Suprapubic skin (tissue), 4 donors: ENCODE measurements around the gene C4B.
"Not testable (repeated sequence)": the region's sequence is repeated elsewhere in the genome, so short reads cannot be mapped to it uniquely, and the experiment has no call there.

Experiments
- POLR2A ChIP-seq, 2 donors: fragments of 450-650 bp; IDR thresholded peaks; one replicate each; pipeline ENCODE4 v1.6.1; 2017; ENCODE audit warnings: antibody characterized with exemption in 2 of 2, mild to moderate bottlenecking in 2 of 2, moderate library complexity in 2 of 2
- POLR2AphosphoS5 ChIP-seq, 3 donors: sonication (generic); formaldehyde crosslinking; IDR thresholded peaks; one replicate each; pipeline ENCODE4 v1.6.1; 2017; ENCODE audit warnings: antibody characterized with exemption in 3 of 3
- TF ChIP-seq, protein P1 (sequence below), 2 donors: fragments of 200-600 bp in 1 of 2; fragments of 450-650 bp in 1 of 2; sonication (generic) in 1 of 2; IDR thresholded peaks; one replicate each; pipeline ENCODE4 v1.5.1; 2016 to 2019; ENCODE audit warnings: antibody characterized with exemption in 2 of 2, mild to moderate bottlenecking in 1 of 2, moderate library complexity in 1 of 2

DNA sequence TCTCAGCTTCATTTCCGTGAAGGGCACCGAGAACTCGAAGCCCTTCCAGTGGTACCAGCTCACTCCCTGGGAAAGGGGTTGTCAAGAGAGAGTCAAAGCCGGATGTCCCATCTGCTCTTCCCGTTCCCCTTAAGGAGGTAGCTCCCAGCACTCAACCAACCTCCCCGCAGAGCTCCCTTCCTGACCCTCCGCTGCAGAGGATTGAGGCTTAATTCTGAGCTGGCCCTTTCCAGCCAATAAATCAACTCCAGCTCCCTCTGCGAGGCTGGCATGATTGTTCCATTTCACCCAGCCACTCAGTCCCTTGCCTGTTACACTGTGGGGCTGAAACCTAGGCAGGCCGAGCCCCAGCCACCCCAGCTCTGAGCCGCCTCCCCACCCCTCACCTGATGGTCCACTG is 26.8 kb downstream of the C4B start:
- TF ChIP-seq, protein P1, sequence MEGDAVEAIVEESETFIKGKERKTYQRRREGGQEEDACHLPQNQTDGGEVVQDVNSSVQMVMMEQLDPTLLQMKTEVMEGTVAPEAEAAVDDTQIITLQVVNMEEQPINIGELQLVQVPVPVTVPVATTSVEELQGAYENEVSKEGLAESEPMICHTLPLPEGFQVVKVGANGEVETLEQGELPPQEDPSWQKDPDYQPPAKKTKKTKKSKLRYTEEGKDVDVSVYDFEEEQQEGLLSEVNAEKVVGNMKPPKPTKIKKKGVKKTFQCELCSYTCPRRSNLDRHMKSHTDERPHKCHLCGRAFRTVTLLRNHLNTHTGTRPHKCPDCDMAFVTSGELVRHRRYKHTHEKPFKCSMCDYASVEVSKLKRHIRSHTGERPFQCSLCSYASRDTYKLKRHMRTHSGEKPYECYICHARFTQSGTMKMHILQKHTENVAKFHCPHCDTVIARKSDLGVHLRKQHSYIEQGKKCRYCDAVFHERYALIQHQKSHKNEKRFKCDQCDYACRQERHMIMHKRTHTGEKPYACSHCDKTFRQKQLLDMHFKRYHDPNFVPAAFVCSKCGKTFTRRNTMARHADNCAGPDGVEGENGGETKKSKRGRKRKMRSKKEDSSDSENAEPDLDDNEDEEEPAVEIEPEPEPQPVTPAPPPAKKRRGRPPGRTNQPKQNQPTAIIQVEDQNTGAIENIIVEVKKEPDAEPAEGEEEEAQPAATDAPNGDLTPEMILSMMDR (IDR thresholded peaks at IDR 0.05) = not testable (repeated sequence)
- not testable (repeated sequence) for TF ChIP-seq POLR2A, POLR2AphosphoS5 (IDR thresholded peaks at IDR 0.05)
